ENCODE data around the gene BCORL1.

The BCORL1 gene

GRCh38 chrX:130095249-130096030, 113.0 kb downstream of the BCORL1 start:
- no peak for DNase-seq (ENCODE audit: low read depth in 2 of 2)

GRCh38 chrX:130097507-130098209, 115.2 kb downstream of the BCORL1 start:
- DNase-seq (ENCODE audit: low read depth in 2 of 2), result no peak

GRCh38 chrX:130098210-130098552, 115.7 kb downstream of the BCORL1 start:
- no peak for DNase-seq (ENCODE audit: low read depth in 2 of 2)

- DNase-seq (ENCODE audit: low read depth in 2 of 2), result no peak
Measured at GRCh38 chrX:130100180-130100579, 117.7 kb downstream of the BCORL1 start.

GRCh38 chrX:130103605-130104004, 121.2 kb downstream of the BCORL1 start:
- DNase-seq (ENCODE audit: low read depth in 2 of 2), result no peak

- DNase-seq (ENCODE audit: low read depth in 2 of 2), result no peak
Measured at GRCh38 chrX:130105244-130105643, 122.8 kb downstream of the BCORL1 start.

- no peak for DNase-seq (ENCODE audit: low read depth in 2 of 2)
Measured at GRCh38 chrX:130106071-130106470, 123.6 kb downstream of the BCORL1 start.
